Neural progenitor cell (in vitro differentiated cells): ENCODE data around the gene CACNA1C. TPM values are rescaled to one million over a fixed set of nuclear protein-coding genes. Genes with fewer than 3 reads are reported as not detected.

Experiments
- DNase-seq: peaks from one replicate; pipeline ENCODE4 v3.0.0-alpha.2; 2016; ENCODE audit warnings: low spot score
- H2AFZ ChIP-seq: fragments of 200-600 bp; sonication (generic); replicated peaks from 2 replicates; pipeline ENCODE4 v1.6.1; 2016; ENCODE audit warnings: antibody characterized with exemption
- H3F3A ChIP-seq: fragments of 200-600 bp; sonication (generic); 2 replicates; pipeline ENCODE4 v1.6.1; 2016; ENCODE audit warnings: antibody characterized with exemption, low read depth
- H3K27ac ChIP-seq: fragments of 200-600 bp; sonication (generic); 2 replicates; pipeline ENCODE4 v1.5.1; 2016; ENCODE audit warnings: mild to moderate bottlenecking
- H3K27me3 ChIP-seq: fragments of 200-600 bp; sonication (generic); 2 replicates; pipeline ENCODE4 v1.6.1; 2016; ENCODE audit warnings: mild to moderate bottlenecking, moderate library complexity
- H3K36me3 ChIP-seq: fragments of 200-600 bp; sonication (generic); 2 replicates; pipeline ENCODE4 v1.5.1; 2016
- H3K4me1 ChIP-seq: fragments of 200-600 bp; sonication (generic); 2 replicates; pipeline ENCODE4 v1.6.1; 2016; ENCODE audit warnings: mixed run types
- H3K4me2 ChIP-seq: fragments of 200-600 bp; sonication (generic); 2 replicates; pipeline ENCODE4 v1.6.1; 2016
- H3K4me3 ChIP-seq: fragments of 200-600 bp; sonication (generic); 2 replicates; pipeline ENCODE4 v1.5.1; 2016
- H3K79me2 ChIP-seq: fragments of 200-600 bp; sonication (generic); 2 replicates; pipeline ENCODE4 v1.6.1; 2016; ENCODE audit warnings: low read depth
- H3K9ac ChIP-seq: fragments of 200-600 bp; sonication (generic); 2 replicates; pipeline ENCODE4 v1.6.1; 2016
- H3K9me3 ChIP-seq: fragments of 200-600 bp; sonication (generic); 2 replicates; pipeline ENCODE4 v1.5.1; 2016; ENCODE audit warnings: low read depth
- H4K20me1 ChIP-seq: fragments of 200-600 bp; sonication (generic); 2 replicates; pipeline ENCODE4 v1.6.1; 2016; ENCODE audit warnings: low read depth
- H3K27ac Mint-ChIP-seq: 3 replicates; pipeline ENCODE4 v1.8.0; 2021; ENCODE audit warnings: mixed read lengths
- H3K27me3 Mint-ChIP-seq: 2 replicates; pipeline ENCODE4 v1.8.0; 2022; ENCODE audit warnings: low read depth, mild to moderate bottlenecking, inconsistent platforms, moderate library complexity, mixed read lengths; ENCODE audit not compliant: insufficient read depth
- H3K36me3 Mint-ChIP-seq: 3 replicates; pipeline ENCODE4 v1.8.0; 2021; ENCODE audit warnings: mixed read lengths
- H3K4me1 Mint-ChIP-seq: 3 replicates; pipeline ENCODE4 v1.8.0; 2021; ENCODE audit warnings: mixed read lengths
- H3K4me3 Mint-ChIP-seq: 3 replicates; pipeline ENCODE4 v1.8.0; 2021; ENCODE audit warnings: mild to moderate bottlenecking, moderate library complexity, mixed read lengths
- H3K9me3 Mint-ChIP-seq: 3 replicates; pipeline ENCODE4 v1.8.0; 2020; ENCODE audit warnings: mixed read lengths
- EZH2 ChIP-seq: fragments of 200-600 bp; sonication (generic); IDR thresholded peaks from 2 replicates; pipeline ENCODE4 v1.6.1; 2017; ENCODE audit warnings: antibody characterized with exemption, mild to moderate bottlenecking, moderate library complexity
- EZH2phosphoT487 ChIP-seq: fragments of 200-600 bp; sonication (generic); IDR thresholded peaks from 2 replicates; pipeline ENCODE4 v1.6.1; 2017; ENCODE audit warnings: antibody characterized with exemption
- total RNA-seq: library from RNA; depleted of rRNA; stranded (reverse); fragments of >200 nt; gene quantifications from 2 replicates; pipeline ENCODE4 v1.2.3, GENCODE V29; 2015; ENCODE audit warnings: low replicate concordance
- TF ChIP-seq, protein P1 (sequence below): fragments of 200-600 bp; sonication (generic); IDR thresholded peaks from 2 replicates; pipeline ENCODE4 v1.5.1; 2017; ENCODE audit warnings: antibody characterized with exemption, mild to moderate bottlenecking

The CACNA1C gene
- total RNA-seq, 1 donor from 2014 or later, result 2.7 TPM

DNA sequence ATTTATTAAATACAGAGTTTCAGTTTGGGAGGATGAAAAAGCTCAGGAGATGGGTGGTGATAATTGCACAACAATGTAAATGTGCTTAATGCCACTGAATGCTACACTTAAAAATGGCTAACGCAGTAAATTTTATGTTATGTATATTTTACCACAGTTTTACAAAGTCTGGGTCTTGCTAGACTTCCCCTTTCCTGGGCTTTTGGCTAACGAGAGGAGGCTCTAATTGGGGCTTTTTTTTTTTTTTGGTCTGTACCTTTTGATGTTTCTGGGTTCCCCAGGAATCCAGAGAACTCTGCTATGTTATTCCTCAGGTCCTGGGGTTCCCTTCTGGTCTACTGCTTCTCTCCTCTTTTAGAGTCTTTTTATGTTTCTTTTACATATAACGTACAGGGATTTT, 355.5 kb downstream of the CACNA1C start:
- H3K4me3 Mint-ChIP-seq, result no peak overlapping the region
- no peaks in the 10 kb centered on the region for H3K9me3 Mint-ChIP-seq
- no peak for DNase-seq
- no peak overlapping the region for H3K27ac Mint-ChIP-seq
- no peaks in the 10 kb centered on the region for H3K36me3 Mint-ChIP-seq
- Histone ChIP-seq H3K4me3 (no peak overlapping the region), H3K27me3 (no peaks in the 10 kb centered on the region), H3K79me2 (no peaks in the 10 kb centered on the region), H3K4me1 (peaks cover 16% of the 10 kb centered on the region), H3F3A (peaks cover 13% of the 10 kb centered on the region), H4K20me1 (no peaks in the 10 kb centered on the region), H3K9ac (no peak overlapping the region), H3K36me3 (no peaks in the 10 kb centered on the region), H3K9me3 (no peaks in the 10 kb centered on the region), H2AFZ (no peak overlapping the region), H3K4me2 (no peak overlapping the region), H3K27ac (no peak overlapping the region)
- peaks cover 18% of the 10 kb centered on the region for H3K4me1 Mint-ChIP-seq
- TF ChIP-seq EZH2 (no peak), EZH2phosphoT487 (no peak)
- TF ChIP-seq, protein P1, sequence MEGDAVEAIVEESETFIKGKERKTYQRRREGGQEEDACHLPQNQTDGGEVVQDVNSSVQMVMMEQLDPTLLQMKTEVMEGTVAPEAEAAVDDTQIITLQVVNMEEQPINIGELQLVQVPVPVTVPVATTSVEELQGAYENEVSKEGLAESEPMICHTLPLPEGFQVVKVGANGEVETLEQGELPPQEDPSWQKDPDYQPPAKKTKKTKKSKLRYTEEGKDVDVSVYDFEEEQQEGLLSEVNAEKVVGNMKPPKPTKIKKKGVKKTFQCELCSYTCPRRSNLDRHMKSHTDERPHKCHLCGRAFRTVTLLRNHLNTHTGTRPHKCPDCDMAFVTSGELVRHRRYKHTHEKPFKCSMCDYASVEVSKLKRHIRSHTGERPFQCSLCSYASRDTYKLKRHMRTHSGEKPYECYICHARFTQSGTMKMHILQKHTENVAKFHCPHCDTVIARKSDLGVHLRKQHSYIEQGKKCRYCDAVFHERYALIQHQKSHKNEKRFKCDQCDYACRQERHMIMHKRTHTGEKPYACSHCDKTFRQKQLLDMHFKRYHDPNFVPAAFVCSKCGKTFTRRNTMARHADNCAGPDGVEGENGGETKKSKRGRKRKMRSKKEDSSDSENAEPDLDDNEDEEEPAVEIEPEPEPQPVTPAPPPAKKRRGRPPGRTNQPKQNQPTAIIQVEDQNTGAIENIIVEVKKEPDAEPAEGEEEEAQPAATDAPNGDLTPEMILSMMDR, result no peak
- H3K27me3 Mint-ChIP-seq, result peaks cover 2% of the 10 kb centered on the region

DNA sequence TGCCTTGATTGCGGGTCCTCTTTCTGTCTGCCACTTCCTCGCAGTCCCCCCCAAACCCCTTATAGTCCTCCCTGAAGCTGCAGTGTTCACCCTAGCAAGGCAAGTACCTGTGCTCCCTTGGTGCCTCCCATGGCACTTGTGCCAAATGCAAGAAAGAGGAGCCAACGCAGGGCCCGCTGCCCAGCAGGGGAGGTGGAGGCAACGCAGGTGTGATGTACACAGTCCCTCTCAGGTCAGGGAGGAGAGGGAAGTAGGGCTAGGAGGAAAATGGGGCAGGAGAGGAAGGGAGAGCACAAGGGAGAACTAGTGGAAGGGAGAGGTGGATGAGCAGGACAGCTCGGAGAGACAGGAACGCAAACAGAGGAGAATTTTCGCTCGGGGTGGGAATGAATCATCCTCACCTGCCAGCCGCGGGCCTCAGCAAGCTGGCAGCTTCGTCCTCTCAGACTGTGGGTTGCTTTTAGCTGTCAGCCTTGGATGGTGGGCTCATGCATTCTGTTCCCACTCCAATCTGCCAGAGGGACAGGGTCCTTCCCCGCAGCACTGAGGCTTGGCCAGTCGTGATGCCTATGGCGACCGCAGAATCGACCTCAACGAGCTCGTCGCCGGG, 357.0 kb downstream of the CACNA1C start:
- H3K27me3 ChIP-seq, result no peaks in the 10 kb centered on the region
- no peak overlapping the region for H3K4me2 ChIP-seq
- DNase-seq, result no peak
- Mint-ChIP-seq H3K36me3 (no peaks in the 10 kb centered on the region), H3K4me3 (no peak overlapping the region), H3K4me1 (peaks cover 18% of the 10 kb centered on the region), H3K9me3 (no peaks in the 10 kb centered on the region), H3K27me3 (peaks cover 2% of the 10 kb centered on the region), H3K27ac (no peak overlapping the region)
- H4K20me1 ChIP-seq, result no peaks in the 10 kb centered on the region
- no peak overlapping the region for H2AFZ ChIP-seq
- peaks cover 16% of the 10 kb centered on the region for H3K4me1 ChIP-seq
- peaks cover 13% of the 10 kb centered on the region for H3F3A ChIP-seq
- H3K9me3 ChIP-seq, result no peaks in the 10 kb centered on the region
- no peak overlapping the region for H3K9ac ChIP-seq
- H3K36me3 ChIP-seq, result no peaks in the 10 kb centered on the region
- H3K4me3 ChIP-seq, result no peak overlapping the region
- TF ChIP-seq EZH2 (no peak), EZH2phosphoT487 (no peak)
- TF ChIP-seq, protein P1, result no peak
- H3K27ac ChIP-seq, result no peak overlapping the region
- H3K79me2 ChIP-seq, result no peaks in the 10 kb centered on the region

DNA sequence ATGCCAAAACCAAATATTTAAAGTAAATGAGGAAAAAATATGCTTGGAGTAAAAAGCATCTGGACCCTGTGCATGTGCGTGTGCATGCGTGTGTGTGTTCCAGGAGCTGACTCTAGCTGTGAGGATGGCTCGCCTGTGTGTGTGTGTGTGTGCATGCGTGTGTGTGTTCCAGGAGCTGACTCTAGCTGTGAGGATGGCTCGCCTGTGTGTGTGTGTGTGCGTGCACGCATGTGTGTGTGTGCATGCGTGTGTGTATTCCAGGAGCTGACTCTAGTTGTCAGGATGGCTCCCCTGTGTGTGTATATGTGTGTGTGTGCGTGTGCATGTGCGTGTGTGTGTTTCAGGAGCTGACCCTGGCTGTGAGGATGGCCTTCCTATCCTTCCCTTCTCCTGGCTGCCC, 357.7 kb downstream of the CACNA1C start:
- no peak for DNase-seq
- H3K4me3 Mint-ChIP-seq, result no peak overlapping the region
- Histone ChIP-seq H3F3A (peaks cover 13% of the 10 kb centered on the region), H3K27me3 (no peaks in the 10 kb centered on the region), H3K4me2 (no peak overlapping the region), H2AFZ (no peak overlapping the region), H3K9me3 (no peaks in the 10 kb centered on the region), H3K27ac (no peak overlapping the region), H3K4me3 (no peak overlapping the region), H4K20me1 (no peaks in the 10 kb centered on the region), H3K4me1 (peaks cover 16% of the 10 kb centered on the region), H3K79me2 (no peaks in the 10 kb centered on the region), H3K9ac (no peak overlapping the region), H3K36me3 (no peaks in the 10 kb centered on the region)
- peak overlapping the region; percentile 58 for H3K27ac Mint-ChIP-seq
- peaks cover 2% of the 10 kb centered on the region for H3K27me3 Mint-ChIP-seq
- peaks cover 18% of the 10 kb centered on the region for H3K4me1 Mint-ChIP-seq
- no peaks in the 10 kb centered on the region for H3K36me3 Mint-ChIP-seq
- no peak for TF ChIP-seq EZH2phosphoT487
- TF ChIP-seq, protein P1, result no peak
- H3K9me3 Mint-ChIP-seq, result no peaks in the 10 kb centered on the region
